ENCODE data around the gene THOC5. TPM values are rescaled to one million over a fixed set of nuclear protein-coding genes. Genes with fewer than 3 reads are reported as not detected.

The THOC5 gene
- total RNA-seq, 3 donors from 2014 or later = 33.2 to 55.4 (median 48.0) TPM

DNA sequence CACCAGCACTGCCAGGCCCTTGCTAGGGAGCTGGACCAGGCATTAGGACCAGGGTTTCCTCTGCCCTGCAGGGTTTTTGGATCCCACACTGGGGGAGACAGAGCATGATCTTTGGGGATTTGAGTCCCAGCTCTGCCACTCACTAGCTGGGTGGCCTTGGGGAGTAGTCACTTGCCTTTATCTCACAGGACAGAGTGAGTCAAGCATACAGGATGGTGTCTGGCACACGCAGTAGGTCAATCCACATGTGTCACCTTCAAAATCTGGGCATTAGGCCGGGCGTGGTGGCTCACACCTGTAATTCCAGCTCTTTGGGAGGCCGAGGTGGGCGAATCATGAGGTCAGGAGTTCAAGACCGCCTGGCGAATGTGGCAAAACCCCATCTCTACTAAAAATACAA lies 70.8 kb downstream of the THOC5 start:
- Histone ChIP-seq H3K27me3 (peaks cover 12 to 42% of the 10 kb centered on the region in 2 donors), H3K36me3 (no peaks in the 10 kb centered on the region), H3K9me3 (no peaks in the 10 kb centered on the region), H3K27ac (no peak overlapping the region), H3K4me3 (no peak overlapping the region), H3K4me1 (peaks cover 0 to 6% of the 10 kb centered on the region in 2 donors)
- intact Hi-C loops (cut with DNase I; ENCODE audit: low total_unique reads) = no loop called here
- no peak for DNase-seq (ENCODE audit: low spot score in 2 of 2)
- no peak for TF ChIP-seq POLR2A (IDR thresholded peaks at IDR 0.05)
- TF ChIP-seq, protein P1, sequence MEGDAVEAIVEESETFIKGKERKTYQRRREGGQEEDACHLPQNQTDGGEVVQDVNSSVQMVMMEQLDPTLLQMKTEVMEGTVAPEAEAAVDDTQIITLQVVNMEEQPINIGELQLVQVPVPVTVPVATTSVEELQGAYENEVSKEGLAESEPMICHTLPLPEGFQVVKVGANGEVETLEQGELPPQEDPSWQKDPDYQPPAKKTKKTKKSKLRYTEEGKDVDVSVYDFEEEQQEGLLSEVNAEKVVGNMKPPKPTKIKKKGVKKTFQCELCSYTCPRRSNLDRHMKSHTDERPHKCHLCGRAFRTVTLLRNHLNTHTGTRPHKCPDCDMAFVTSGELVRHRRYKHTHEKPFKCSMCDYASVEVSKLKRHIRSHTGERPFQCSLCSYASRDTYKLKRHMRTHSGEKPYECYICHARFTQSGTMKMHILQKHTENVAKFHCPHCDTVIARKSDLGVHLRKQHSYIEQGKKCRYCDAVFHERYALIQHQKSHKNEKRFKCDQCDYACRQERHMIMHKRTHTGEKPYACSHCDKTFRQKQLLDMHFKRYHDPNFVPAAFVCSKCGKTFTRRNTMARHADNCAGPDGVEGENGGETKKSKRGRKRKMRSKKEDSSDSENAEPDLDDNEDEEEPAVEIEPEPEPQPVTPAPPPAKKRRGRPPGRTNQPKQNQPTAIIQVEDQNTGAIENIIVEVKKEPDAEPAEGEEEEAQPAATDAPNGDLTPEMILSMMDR (IDR thresholded peaks at IDR 0.05) = no peak
- TF ChIP-seq POLR2AphosphoS5 (IDR thresholded peaks at IDR 0.05) = no peak

DNA sequence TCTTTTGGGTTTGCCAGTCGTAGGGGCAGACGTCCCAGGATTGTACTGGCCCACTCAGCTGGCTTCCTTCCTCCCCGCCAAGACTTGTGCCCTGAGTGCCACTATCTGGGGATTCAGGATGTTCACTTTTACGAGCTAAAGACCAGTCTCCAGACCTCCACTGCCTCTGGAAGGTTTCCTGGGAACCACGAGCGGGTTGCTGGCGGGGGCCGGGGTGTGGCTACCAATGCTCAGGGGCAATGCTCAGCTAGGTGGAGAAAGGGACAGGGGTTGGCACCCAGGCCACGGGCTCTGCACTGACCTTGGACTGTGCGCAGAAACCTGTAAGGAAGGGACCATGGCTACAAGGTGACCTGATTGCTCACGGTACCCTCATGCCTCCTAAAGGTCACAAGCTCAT lies 71.3 kb downstream of the THOC5 start:
- intact Hi-C loops (cut with DNase I; ENCODE audit: low total_unique reads) = no loop called here
- Histone ChIP-seq H3K27me3 (peaks cover 12 to 42% of the 10 kb centered on the region in 2 donors), H3K4me3 (no peak overlapping the region), H3K27ac (no peak overlapping the region), H3K4me1 (peaks cover 0 to 6% of the 10 kb centered on the region in 2 donors), H3K36me3 (no peaks in the 10 kb centered on the region), H3K9me3 (no peaks in the 10 kb centered on the region)
- no peak for DNase-seq (ENCODE audit: low spot score in 2 of 2)
- no peak for TF ChIP-seq POLR2AphosphoS5 (IDR thresholded peaks at IDR 0.05)
- TF ChIP-seq POLR2A (IDR thresholded peaks at IDR 0.05) = no peak
- TF ChIP-seq, protein P1 (IDR thresholded peaks at IDR 0.05) = no peak

DNA sequence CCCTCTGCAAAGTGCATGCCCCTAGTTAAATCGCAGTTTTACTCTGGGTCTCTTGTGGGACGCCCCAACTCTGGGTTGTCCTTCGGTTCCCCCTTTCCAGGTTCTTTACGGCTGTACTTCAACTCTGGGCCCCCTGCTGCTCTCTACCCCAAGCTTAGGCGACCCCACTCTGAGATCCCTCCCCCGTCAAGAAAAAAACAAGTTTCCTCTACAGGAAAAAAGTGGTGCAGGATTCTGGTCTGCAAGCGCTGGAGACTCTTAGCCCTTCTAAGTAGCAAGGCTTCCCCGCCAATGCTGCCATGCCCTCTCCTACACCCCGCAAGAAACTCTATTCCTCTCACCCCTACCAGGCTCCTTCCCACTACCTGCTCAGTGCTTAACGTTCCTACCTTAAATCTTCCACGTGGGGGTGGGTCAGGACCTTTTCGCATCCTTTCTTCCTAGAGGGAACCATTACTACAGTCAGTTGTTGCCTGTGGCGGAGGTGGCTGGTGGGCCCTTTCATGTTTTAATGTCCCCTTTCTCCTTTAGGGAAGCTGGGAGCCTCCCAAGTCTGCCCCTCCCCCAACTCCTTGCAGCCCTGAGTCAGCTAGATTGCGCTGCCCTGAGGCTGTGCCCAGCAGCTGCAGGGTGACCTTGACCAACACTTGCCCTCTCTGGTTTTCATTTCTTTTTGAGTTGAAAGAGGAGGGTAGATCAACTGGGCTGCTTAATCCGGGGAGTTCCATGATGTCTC lies 72.1 kb downstream of the THOC5 start:
- Histone ChIP-seq H3K9me3 (no peaks in the 10 kb centered on the region), H3K27me3 (peaks cover 12 to 42% of the 10 kb centered on the region in 2 donors), H3K27ac (no peak overlapping the region), H3K4me3 (peak overlapping the region; percentile 10 to 56 (median 38)), H3K36me3 (no peaks in the 10 kb centered on the region), H3K4me1 (peaks cover 0 to 6% of the 10 kb centered on the region in 2 donors)
- TF ChIP-seq, protein P1 (IDR thresholded peaks at IDR 0.05) = no peak
- TF ChIP-seq POLR2A (IDR thresholded peaks at IDR 0.05) (no peak), POLR2AphosphoS5 (IDR thresholded peaks at IDR 0.05) (no peak)
- intact Hi-C loops (cut with DNase I; ENCODE audit: low total_unique reads) = no loop called here
- no peak for DNase-seq (ENCODE audit: low spot score in 2 of 2)

DNA sequence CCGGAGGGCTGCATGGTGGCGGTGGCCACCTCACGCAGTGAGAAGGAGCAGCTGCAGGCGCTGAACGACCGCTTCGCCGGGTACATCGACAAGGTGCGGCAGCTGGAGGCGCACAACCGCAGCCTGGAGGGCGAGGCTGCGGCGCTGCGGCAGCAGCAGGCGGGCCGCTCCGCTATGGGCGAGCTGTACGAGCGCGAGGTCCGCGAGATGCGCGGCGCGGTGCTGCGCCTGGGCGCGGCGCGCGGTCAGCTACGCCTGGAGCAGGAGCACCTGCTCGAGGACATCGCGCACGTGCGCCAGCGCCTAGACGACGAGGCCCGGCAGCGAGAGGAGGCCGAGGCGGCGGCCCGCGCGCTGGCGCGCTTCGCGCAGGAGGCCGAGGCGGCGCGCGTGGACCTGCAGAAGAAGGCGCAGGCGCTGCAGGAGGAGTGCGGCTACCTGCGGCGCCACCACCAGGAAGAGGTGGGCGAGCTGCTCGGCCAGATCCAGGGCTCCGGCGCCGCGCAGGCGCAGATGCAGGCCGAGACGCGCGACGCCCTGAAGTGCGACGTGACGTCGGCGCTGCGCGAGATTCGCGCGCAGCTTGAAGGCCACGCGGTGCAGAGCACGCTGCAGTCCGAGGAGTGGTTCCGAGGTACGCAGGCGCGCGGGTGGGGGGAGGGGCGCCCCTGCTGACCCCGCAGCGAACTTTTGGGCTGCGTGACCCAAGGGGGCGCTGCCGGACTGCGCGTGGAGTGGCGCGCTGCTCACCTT lies 72.9 kb downstream of the THOC5 start:
- intact Hi-C loops (cut with DNase I; ENCODE audit: low total_unique reads) = no loop called here
- DNase-seq (ENCODE audit: low spot score in 2 of 2) = no peak
- peak overlapping the region; percentile 10 to 56 (median 38) for H3K4me3 ChIP-seq

More for the DNA sequence above, 72.9 kb downstream of the THOC5 start:
- no peak overlapping the region for H3K27ac ChIP-seq
- H3K9me3 ChIP-seq = no peaks in the 10 kb centered on the region
- H3K4me1 ChIP-seq = peaks cover 0 to 6% of the 10 kb centered on the region in 2 donors
- H3K36me3 ChIP-seq = no peaks in the 10 kb centered on the region
- H3K27me3 ChIP-seq = peaks cover 12 to 42% of the 10 kb centered on the region in 2 donors
- TF ChIP-seq, protein P1 (IDR thresholded peaks at IDR 0.05) = no peak
- TF ChIP-seq POLR2A (IDR thresholded peaks at IDR 0.05) (no peak), POLR2AphosphoS5 (IDR thresholded peaks at IDR 0.05) (no peak)

Data from breast epithelium (tissue), 4 donors.